HCT116 (cell line): Measurements from ENCODE around the gene CDK13. TPM values are rescaled to one million over a fixed set of nuclear protein-coding genes. Genes with fewer than 3 reads are reported as not detected.

Source experiments
- ATAC-seq: fragments of 200-7000 bp; cut with Tn5 transposase; 2 replicates; pipeline ENCODE4 v1.9.1; 2020; ENCODE audit warnings: mild to moderate bottlenecking, moderate library complexity
- BruUV-seq: library from RNA; stranded (reverse); fragments of 400-500 nt; replicated peaks from 2 replicates; lab custom pipeline; 2021; lab: Mats Ljungman, UMichigan
- CTCF ChIA-PET: fragments of 300-600 bp; sonication (Branson Sonifier 250); formaldehyde crosslinking; loops from one replicate; lab custom pipeline; 2021; ENCODE audit warnings: antibody characterized with exemption; lab: Charles Lee
- POLR2A ChIA-PET: fragments of 300-600, 350-600 bp; sonication (Branson Sonifier 250); formaldehyde crosslinking; loops from one replicate; lab custom pipeline; 2021; ENCODE audit warnings: antibody characterized with exemption; lab: Charles Lee
- RAD21 ChIA-PET, 2 experiments: fragments of 300-600 bp; sonication (Branson Sonifier 250); formaldehyde crosslinking; loops; one replicate each; lab custom pipeline; 2023; ENCODE audit warnings: low total read pairs in 2 of 2; ENCODE audit not compliant: uncharacterized antibody in 2 of 2, unreplicated experiment in 2 of 2, low non-redundant PET in 1 of 2; lab: Charles Lee
- DNase-seq: peaks from one replicate; pipeline ENCODE4 v3.0.0-alpha.2; 2010; ENCODE audit warnings: low read depth, low spot score
- H2AFZ ChIP-seq: fragments of 200-600 bp; shearing (Covaris generic), sonication (generic); 2 replicates; pipeline ENCODE4 v1.6.1; 2017; ENCODE audit warnings: low read depth, mixed run types, mixed read lengths, antibody characterized with exemption, low read length; ENCODE audit not compliant: poor library complexity, severe bottlenecking
- H3K27ac ChIP-seq: 2 replicates; pipeline ENCODE4 v1.5.1; 2012; ENCODE audit warnings: low read depth, low read length
- H3K27me3 ChIP-seq: fragments of 200-600 bp; sonication (generic); 2 replicates; pipeline ENCODE4 v1.6.1; 2016; ENCODE audit warnings: mixed run types, low read length, mixed read lengths; ENCODE audit not compliant: insufficient read depth
- H3K36me3 ChIP-seq, 2 experiments: fragments of 200-500 bp in 1 of 2; fragments of 200-600 bp in 1 of 2; sonication (Bioruptor generic) in 1 of 2; sonication (generic) in 1 of 2; 2 replicates each; pipeline versions ENCODE4 v1.5.1 to v1.6.1; 2014 to 2016; ENCODE audit warnings: low read length in 2 of 2, inconsistent platforms in 1 of 2, mixed read lengths in 1 of 2, mixed run types in 1 of 2; ENCODE audit not compliant: insufficient read depth in 2 of 2, control insufficient read depth in 1 of 2
- H3K4me1 ChIP-seq, 2 experiments: fragments of 200-600 bp in 1 of 2; sonication (generic) in 1 of 2; 2 replicates each; pipeline versions ENCODE4 v1.5.1 to v1.6.1; 2012 to 2017; ENCODE audit warnings: low read length in 2 of 2, inconsistent platforms in 1 of 2, mild to moderate bottlenecking in 1 of 2, mixed read lengths in 1 of 2, mixed run types in 1 of 2, moderate library complexity in 1 of 2; ENCODE audit not compliant: insufficient read depth in 2 of 2, control insufficient read depth in 1 of 2
- H3K4me2 ChIP-seq: fragments of 200-600 bp; sonication (generic); 2 replicates; pipeline ENCODE4 v1.6.1; 2017; ENCODE audit warnings: mixed run types, low read length, mixed read lengths
- H3K4me3 ChIP-seq, 2 experiments: fragments of 200-600 bp in 1 of 2; sonication (generic) in 1 of 2; replicated peaks in 1 of 2; 2 replicates each; pipeline ENCODE4 v1.5.1; 2011 to 2016; ENCODE audit warnings: low read length in 2 of 2, control low read depth in 1 of 2, low read depth in 1 of 2, mild to moderate bottlenecking in 1 of 2, mixed read lengths in 1 of 2, mixed run types in 1 of 2
- H3K79me2 ChIP-seq: fragments of 200-600 bp; sonication (generic); 2 replicates; pipeline ENCODE4 v1.6.1; 2017; ENCODE audit warnings: mild to moderate bottlenecking, mixed run types, low read length, moderate library complexity, mixed read lengths; ENCODE audit not compliant: insufficient read depth
- H3K9ac ChIP-seq: fragments of 200-600 bp; sonication (generic); 2 replicates; pipeline ENCODE4 v1.6.1; 2016; ENCODE audit warnings: low read length, mixed read lengths
- H3K9me2 ChIP-seq: fragments of 200-600 bp; sonication (generic), shearing (Covaris generic); 2 replicates; pipeline ENCODE4 v1.6.1; 2017; ENCODE audit warnings: mixed run types, mild to moderate bottlenecking, moderate library complexity; ENCODE audit not compliant: insufficient read depth
- H3K9me3 ChIP-seq, 2 experiments: fragments of 200-500 bp in 1 of 2; fragments of 200-600 bp in 1 of 2; sonication (Bioruptor generic) in 1 of 2; sonication (generic) in 1 of 2; 2 replicates each; pipeline ENCODE4 v1.6.1; 2014 to 2017; ENCODE audit warnings: low read length in 2 of 2, mixed read lengths in 2 of 2, inconsistent platforms in 1 of 2, low read depth in 1 of 2, mild to moderate bottlenecking in 1 of 2, mixed run types in 1 of 2, moderate library complexity in 1 of 2; ENCODE audit not compliant: control insufficient read depth in 1 of 2, insufficient read depth in 1 of 2
- H4K20me1 ChIP-seq: fragments of 200-600 bp; sonication (generic), shearing (Covaris generic); 2 replicates; pipeline ENCODE4 v1.6.1; 2017; ENCODE audit warnings: mixed run types, mild to moderate bottlenecking, moderate library complexity; ENCODE audit not compliant: insufficient read depth
- ATF3 ChIP-seq: IDR thresholded peaks from 2 replicates; pipeline ENCODE4 v1.6.1; 2012
- CBX3 ChIP-seq: IDR thresholded peaks from 2 replicates; pipeline ENCODE4 v1.6.1; 2012; ENCODE audit warnings: low read depth
- CEBPB ChIP-seq: IDR thresholded peaks from 2 replicates; pipeline ENCODE4 v1.6.1; 2012; ENCODE audit warnings: low read depth
- ELF1 ChIP-seq: IDR thresholded peaks from 2 replicates; pipeline ENCODE4 v1.6.1; 2012; ENCODE audit warnings: low read depth, borderline replicate concordance
- EZH2 ChIP-seq: fragments of 200-600 bp; sonication (generic); IDR thresholded peaks from 2 replicates; pipeline ENCODE4 v1.6.1; 2017; ENCODE audit warnings: antibody characterized with exemption, mixed run types
- FOSL1 ChIP-seq: IDR thresholded peaks from 2 replicates; pipeline ENCODE4 v1.6.1; 2012; ENCODE audit warnings: low read depth
- JUND ChIP-seq: IDR thresholded peaks from 2 replicates; pipeline ENCODE4 v1.6.1; 2012
- MAX ChIP-seq: IDR thresholded peaks from 2 replicates; pipeline ENCODE4 v1.6.1; 2012
- POLR2A ChIP-seq: IDR thresholded peaks from 2 replicates; pipeline ENCODE4 v1.7.0; 2011; ENCODE audit warnings: borderline replicate concordance; ENCODE audit not compliant: insufficient read depth, insufficient read length; ENCODE audit errors: extremely low read depth
- POLR2AphosphoS5 ChIP-seq: IDR thresholded peaks from 2 replicates; pipeline ENCODE4 v1.6.1; 2011; ENCODE audit warnings: mild to moderate bottlenecking, low read depth, low read length, moderate library complexity
- RAD21 ChIP-seq: IDR thresholded peaks from 2 replicates; pipeline ENCODE4 v1.6.1; 2012; ENCODE audit warnings: low read depth, mild to moderate bottlenecking
- YY1 ChIP-seq: IDR thresholded peaks from 2 replicates; pipeline ENCODE4 v1.6.1; 2011; ENCODE audit warnings: low read length, low read depth, moderate library complexity, mild to moderate bottlenecking; ENCODE audit not compliant: insufficient replicate concordance; ENCODE audit errors: extremely low read depth
- ZNF274 ChIP-seq: fragments of 200-500 bp; sonication (Bioruptor generic); IDR thresholded peaks from 2 replicates; pipeline ENCODE4 v1.6.1; 2014; ENCODE audit warnings: mild to moderate bottlenecking, low read depth, low read length, inconsistent platforms
- intact Hi-C: fragments of 100-400 bp; cut with micrococcal nuclease; formaldehyde crosslinking; loops from 2 replicates; pipeline ENCODE4 v1.10.0; 2022
- total RNA-seq: library from RNA; stranded (reverse); gene quantifications from one replicate; pipeline ENCODE4 v1.2.1, GENCODE V29; 2021; ENCODE audit not compliant: unreplicated experiment
- TF ChIP-seq, protein P1 (sequence below), 3 experiments: fragments of 200-600 bp in 1 of 3; sonication (generic) in 1 of 3; IDR thresholded peaks in 2 of 3; conservative IDR thresholded peaks in 1 of 3; 2 replicates each; pipeline ENCODE4 v1.5.1; 2012 to 2017; ENCODE audit warnings: low read depth in 2 of 3, low read length in 2 of 3, antibody characterized with exemption in 1 of 3, borderline replicate concordance in 1 of 3, control low read depth in 1 of 3, mild to moderate bottlenecking in 1 of 3, mixed read lengths in 1 of 3, mixed run types in 1 of 3, moderate library complexity in 1 of 3; ENCODE audit not compliant: insufficient read depth in 1 of 3
- TF ChIP-seq, protein P2 (sequence below): IDR thresholded peaks from 2 replicates; pipeline ENCODE4 v1.6.1; 2011; ENCODE audit warnings: mild to moderate bottlenecking, low read length, moderate library complexity; ENCODE audit not compliant: insufficient replicate concordance; ENCODE audit errors: extremely low read depth

The CDK13 gene
- total RNA-seq, 1 experiment from 2014 or later, result 28.8 TPM

DNA sequence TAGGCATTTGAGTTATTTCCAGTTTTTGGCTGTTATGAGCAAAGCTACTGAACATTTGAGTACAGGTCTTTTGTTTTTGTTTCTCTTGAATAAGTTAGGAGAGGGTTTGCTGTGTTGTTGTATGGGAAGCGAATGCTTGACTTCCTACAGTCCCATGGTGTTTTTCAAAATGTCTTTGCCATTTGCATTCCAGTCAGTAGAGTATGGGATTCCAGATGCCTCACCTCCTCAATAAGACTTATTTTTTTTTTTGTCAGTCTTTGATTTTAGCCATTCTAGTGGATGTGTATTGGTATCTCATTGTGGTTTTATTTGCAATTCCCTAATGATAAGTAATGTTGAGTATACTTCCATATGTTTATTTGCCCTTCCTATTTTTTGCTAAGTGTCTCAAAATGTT, 19.4 kb downstream of the CDK13 start:
- no peak overlapping the region for H3K4me3 ChIP-seq
- no peak overlapping the region for H2AFZ ChIP-seq
- RAD21 ChIA-PET, result no interaction called here
- no peaks in the 10 kb centered on the region for H3K9me3 ChIP-seq
- H3K4me1 ChIP-seq, result peaks cover 0 to 7% of the 10 kb centered on the region in 2 experiments; a peak in 1 of 4 replicates
- H3K9me2 ChIP-seq, result no peaks in the 10 kb centered on the region
- no TSS peak for BruUV-seq
- H3K27me3 ChIP-seq, result no peaks in the 10 kb centered on the region
- H3K36me3 ChIP-seq, result no peaks in the 10 kb centered on the region
- no peak overlapping the region for H3K27ac ChIP-seq
- no peak for ATAC-seq
- CTCF ChIA-PET, result no interaction called here
- DNase-seq, result no peak
- peaks cover 89% of the 10 kb centered on the region for H3K79me2 ChIP-seq
- intact Hi-C loops, result no loop called here
- TF ChIP-seq, protein P1, sequence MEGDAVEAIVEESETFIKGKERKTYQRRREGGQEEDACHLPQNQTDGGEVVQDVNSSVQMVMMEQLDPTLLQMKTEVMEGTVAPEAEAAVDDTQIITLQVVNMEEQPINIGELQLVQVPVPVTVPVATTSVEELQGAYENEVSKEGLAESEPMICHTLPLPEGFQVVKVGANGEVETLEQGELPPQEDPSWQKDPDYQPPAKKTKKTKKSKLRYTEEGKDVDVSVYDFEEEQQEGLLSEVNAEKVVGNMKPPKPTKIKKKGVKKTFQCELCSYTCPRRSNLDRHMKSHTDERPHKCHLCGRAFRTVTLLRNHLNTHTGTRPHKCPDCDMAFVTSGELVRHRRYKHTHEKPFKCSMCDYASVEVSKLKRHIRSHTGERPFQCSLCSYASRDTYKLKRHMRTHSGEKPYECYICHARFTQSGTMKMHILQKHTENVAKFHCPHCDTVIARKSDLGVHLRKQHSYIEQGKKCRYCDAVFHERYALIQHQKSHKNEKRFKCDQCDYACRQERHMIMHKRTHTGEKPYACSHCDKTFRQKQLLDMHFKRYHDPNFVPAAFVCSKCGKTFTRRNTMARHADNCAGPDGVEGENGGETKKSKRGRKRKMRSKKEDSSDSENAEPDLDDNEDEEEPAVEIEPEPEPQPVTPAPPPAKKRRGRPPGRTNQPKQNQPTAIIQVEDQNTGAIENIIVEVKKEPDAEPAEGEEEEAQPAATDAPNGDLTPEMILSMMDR (IDR thresholded peaks at IDR 0.05 in 2 of 3, conservative IDR thresholded peaks at IDR 0.05 in 1 of 3; ENCODE audit: borderline replicate concordance in 1 of 3, insufficient read depth in 1 of 3, low read depth in 2 of 3, low read length in 2 of 3), result no peak
- TF ChIP-seq MAX, result no peak
- POLR2A ChIA-PET, result no interaction called here
- peaks cover 4% of the 10 kb centered on the region; the same call in 1 of the 2 replicates for H4K20me1 ChIP-seq
- no peak overlapping the region for H3K4me2 ChIP-seq
- no peak overlapping the region for H3K9ac ChIP-seq

DNA sequence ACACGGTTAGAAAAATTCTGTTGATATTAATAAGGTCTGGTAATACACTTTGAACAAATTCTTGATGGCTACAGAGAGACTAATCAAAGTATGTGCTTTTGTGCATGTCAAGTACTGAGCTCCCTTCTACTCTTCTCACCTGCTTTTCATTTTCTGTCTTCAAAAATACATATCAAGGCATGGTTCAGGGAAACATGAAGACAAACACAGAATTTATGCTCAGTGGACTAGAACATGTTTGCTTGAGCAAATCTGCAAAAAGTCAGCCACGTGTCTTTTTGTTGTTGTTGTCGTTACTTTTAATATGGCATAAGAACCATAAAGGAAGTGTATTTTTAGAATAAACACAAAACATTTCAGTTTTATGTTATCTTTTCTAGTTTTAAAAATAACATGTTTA, 21.9 kb downstream of the CDK13 start:
- H3K9me3 ChIP-seq, result no peaks in the 10 kb centered on the region
- intact Hi-C loops, result no loop called here
- DNase-seq (no peak), ATAC-seq (no peak)
- H3K4me1 ChIP-seq, result peaks cover 0 to 7% of the 10 kb centered on the region in 2 experiments; a peak in 1 of 4 replicates
- H3K9me2 ChIP-seq, result no peaks in the 10 kb centered on the region
- H2AFZ ChIP-seq, result no peak overlapping the region
- POLR2A ChIA-PET, result no interaction called here
- H3K36me3 ChIP-seq, result no peaks in the 10 kb centered on the region
- CTCF ChIA-PET, result no interaction called here
- H3K27me3 ChIP-seq, result no peaks in the 10 kb centered on the region
- H3K4me3 ChIP-seq, result no peak overlapping the region
- no TSS peak for BruUV-seq
- H3K4me2 ChIP-seq, result no peak overlapping the region
- RAD21 ChIA-PET, result no interaction called here
- H3K9ac ChIP-seq, result no peak overlapping the region
- peaks cover 4% of the 10 kb centered on the region; the same call in 1 of the 2 replicates for H4K20me1 ChIP-seq
- no peak overlapping the region for H3K27ac ChIP-seq
- H3K79me2 ChIP-seq, result peaks cover 98% of the 10 kb centered on the region
- TF ChIP-seq JUND (no peak), MAX (no peak), RAD21 (no peak), YY1 (no peak), FOSL1 (no peak), ATF3 (no peak), POLR2AphosphoS5 (no peak), ZNF274 (no peak), EZH2 (no peak), CBX3 (no peak), POLR2A (no peak), ELF1 (no peak), CEBPB (no peak)
- TF ChIP-seq, protein P2, sequence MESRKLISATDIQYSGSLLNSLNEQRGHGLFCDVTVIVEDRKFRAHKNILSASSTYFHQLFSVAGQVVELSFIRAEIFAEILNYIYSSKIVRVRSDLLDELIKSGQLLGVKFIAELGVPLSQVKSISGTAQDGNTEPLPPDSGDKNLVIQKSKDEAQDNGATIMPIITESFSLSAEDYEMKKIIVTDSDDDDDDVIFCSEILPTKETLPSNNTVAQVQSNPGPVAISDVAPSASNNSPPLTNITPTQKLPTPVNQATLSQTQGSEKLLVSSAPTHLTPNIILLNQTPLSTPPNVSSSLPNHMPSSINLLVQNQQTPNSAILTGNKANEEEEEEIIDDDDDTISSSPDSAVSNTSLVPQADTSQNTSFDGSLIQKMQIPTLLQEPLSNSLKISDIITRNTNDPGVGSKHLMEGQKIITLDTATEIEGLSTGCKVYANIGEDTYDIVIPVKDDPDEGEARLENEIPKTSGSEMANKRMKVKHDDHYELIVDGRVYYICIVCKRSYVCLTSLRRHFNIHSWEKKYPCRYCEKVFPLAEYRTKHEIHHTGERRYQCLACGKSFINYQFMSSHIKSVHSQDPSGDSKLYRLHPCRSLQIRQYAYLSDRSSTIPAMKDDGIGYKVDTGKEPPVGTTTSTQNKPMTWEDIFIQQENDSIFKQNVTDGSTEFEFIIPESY, result no peak
